NCI-H146 treated with DMSO at 0.1 percent for 48 hours (cell line): Measurements from ENCODE around the gene OS9.

Experiments used
- DNase-seq: peaks from one replicate; lab custom pipeline; 2025; ENCODE audit not compliant: unreplicated experiment; lab: John Stamatoyannopoulos, UW

Gene OS9

GRCh38 chr12:57764662-57765002, 70.7 kb downstream of the OS9 start:
- DNase-seq, result peak; percentile 31

DNA sequence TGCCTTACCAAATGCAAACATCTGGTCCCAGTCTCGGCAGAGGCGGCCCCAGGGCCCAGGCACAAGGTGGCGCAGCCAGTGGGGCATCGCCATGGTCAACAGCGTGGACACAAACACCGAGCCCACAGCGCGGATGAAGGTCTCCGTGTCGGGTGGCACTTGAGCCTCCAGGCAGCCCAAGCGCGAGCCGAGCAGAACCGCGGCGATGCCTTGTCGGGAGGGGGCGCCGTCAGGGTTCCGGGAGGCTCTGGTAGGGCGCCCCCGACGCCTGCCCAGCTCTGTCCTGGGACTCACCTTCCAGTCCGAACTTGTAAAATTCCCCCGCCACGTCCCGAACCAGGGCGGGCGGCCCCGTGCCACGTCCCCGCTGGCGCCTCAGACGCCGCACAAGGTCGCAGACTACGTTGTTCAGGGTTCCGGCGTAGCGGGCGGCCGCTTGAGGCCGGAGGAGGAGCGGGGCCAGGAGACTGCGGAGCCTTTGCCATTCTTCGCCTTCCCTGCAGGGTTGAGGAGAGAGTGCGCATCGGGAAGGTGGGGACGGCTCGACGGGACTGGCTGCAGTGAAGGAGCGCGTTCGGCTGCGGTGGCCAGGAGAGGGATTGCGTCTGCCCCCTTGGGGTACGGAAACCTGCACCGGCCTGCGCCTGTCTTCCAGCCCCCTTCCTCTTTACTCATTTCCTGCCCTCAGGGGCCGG, 71.2 kb downstream of the OS9 start:
- no peak for DNase-seq

GRCh38 chr12:57765698-57766463, 71.9 kb downstream of the OS9 start:
- DNase-seq, result no peak

- no peak for DNase-seq
These were observed 72.8 kb downstream of the OS9 start, which contains the start of gene CYP27B1 for GRCh38 chr12:57766464-57767304. TSS of gene CYP27B1 (minus strand) at chr12:57767078. CDS start at chr12:57767041, 37 bp downstream.

- no peak for DNase-seq
These were observed 73.4 kb downstream of the OS9 start for GRCh38 chr12:57767305-57767698.

GRCh38 chr12:57767876-57768275, 73.9 kb downstream of the OS9 start:
- no peak for DNase-seq

DNA sequence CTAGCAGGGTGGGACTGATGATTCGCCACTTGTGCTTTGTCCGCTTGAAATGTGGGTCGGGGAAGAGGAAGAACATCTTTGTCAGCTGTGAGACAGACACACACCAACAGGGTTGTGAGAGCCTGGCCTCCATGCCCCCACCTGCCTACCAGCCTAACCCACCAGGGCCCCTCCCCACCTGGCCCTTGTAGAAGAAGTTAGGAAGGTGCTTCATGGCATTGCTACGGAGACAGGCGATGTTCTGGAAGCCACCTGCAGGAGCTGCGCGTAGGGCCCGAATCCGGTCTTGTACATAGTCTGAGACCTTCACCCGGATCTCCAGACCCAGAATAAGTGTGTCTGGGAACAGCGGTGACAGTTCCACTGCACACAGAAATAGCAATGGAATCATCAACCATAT, 75.7 kb downstream of the OS9 start:
- DNase-seq, result no peak

DNA sequence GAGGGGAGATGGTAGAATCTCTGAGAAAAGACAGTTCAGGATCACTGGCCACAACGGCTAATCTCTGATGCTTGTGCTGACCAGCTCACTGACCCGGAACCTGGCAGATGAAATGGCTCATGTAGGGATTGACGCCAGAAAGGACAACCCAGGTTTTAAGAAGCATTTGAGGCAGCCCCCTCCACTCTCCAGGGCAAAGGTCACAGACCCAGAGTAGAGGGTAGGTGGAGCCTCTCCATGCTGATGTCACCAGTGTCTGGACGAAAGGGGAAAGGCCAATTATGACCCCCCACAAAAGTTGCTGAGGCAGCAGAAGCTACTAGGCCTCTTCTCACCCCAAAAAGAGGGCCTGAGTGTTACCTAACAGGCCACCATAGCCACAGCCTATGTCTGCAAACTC, 76.8 kb downstream of the OS9 start:
- DNase-seq, result no peak
